Measurements from ENCODE around the gene ESRRA.

Gene ESRRA

GRCh38 chr11:64281957-64282770 lies 23.2 kb upstream of the ESRRA start:
- TF ChIP-seq JUND (IDR thresholded peaks at IDR 0.05; ENCODE audit: low read depth): no peak
- in situ Hi-C loops (cut with HindIII; ENCODE audit: low pct_unique_long_range_greater_than_20kb, low sequenced_read_pairs): no loop called here
- DNase-seq (ENCODE audit: low read depth in 1 of 2, low spot score in 1 of 2): no peak

DNA sequence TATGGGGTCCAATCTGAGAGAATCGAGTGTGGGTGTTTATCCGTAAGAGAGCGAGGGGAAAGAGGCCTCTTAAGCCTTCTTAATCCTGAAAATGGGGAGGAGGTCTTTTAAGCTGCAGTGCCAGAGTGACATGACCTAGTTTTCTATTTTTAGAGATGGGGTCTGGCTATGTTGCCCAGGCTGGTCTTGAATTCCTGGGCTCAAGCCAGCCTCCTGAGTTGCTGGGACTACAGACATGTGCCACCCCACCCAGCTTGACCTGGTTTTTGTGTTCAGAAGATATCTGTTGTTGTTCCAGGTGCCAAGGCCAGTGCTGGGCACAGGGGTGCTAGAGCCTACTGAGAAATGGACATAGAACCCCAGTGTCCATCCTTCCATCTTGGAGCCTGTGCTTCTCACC lies 22.2 kb upstream of the ESRRA start:
- in situ Hi-C loops (cut with HindIII; ENCODE audit: low pct_unique_long_range_greater_than_20kb, low sequenced_read_pairs): no loop called here
- TF ChIP-seq JUND (IDR thresholded peaks at IDR 0.05; ENCODE audit: low read depth): no peak

DNA sequence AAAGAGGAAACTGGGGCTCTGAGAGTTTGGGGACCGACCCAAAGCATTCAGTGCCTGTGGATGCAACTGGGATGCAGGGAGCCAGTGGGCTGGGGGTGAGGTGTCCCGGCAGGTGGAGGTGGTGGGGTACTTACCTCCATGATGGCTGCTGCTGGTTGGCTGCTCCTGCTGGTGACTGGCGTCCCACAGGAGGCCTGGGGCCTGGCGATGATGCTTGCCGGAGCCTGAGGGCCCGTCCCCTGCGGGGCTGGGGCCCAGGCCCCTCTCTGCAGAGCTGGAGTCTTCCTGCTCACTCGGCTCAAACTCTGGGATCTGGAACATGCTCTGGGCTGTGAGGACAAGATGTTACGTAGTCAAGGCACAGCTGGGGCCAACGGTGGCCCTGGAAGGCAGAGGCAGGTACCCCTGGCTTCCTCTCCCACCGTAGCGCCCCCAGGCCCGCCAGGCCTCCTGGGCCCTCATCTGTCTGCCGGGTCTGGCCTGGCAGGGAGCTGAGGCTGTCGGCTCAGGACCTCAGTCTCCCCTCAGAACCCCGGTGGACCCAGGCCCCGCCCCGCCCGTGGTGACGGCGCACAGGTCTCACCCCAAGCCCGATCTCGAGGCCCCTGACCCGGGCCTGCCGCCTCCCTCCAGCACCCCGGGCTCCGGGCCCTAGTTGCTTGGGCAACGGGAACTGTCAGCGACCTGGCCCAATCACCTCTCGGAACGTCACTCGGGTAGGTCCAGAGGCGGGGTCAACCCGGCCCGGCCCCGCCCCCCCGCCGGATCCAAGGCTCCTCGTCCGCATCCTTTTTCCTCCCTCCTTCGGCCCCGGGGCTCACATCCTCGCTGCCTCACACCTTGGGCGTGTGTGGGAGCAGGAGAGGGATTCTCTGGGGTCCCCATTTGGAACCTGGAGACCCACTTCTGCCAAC lies 21.0 kb upstream of the ESRRA start, which contains the start of gene BAD:
BAD (minus strand) TSS at position 618 of the 914 bp plus-strand sequence; CDS start at position 321, 297 bp downstream.
- in situ Hi-C loops (cut with HindIII; ENCODE audit: low pct_unique_long_range_greater_than_20kb, low sequenced_read_pairs): no loop called here

More for the DNA sequence above, 22.2 kb upstream of the ESRRA start:
- no peak for DNase-seq (ENCODE audit: low read depth in 1 of 2, low spot score in 1 of 2)

GRCh38 chr11:64284962-64285884 lies 20.1 kb upstream of the ESRRA start, which contains the start of gene GPR137:
Gene GPR137 (plus strand): TSS chr11:64285848. CDS start chr11:64286525, 677 bp downstream.
- peak; percentile 86 to 90 for DNase-seq (ENCODE audit: low read depth in 1 of 2, low spot score in 1 of 2)
- no peak for TF ChIP-seq JUND (IDR thresholded peaks at IDR 0.05; ENCODE audit: low read depth)
- in situ Hi-C loops (cut with HindIII; ENCODE audit: low pct_unique_long_range_greater_than_20kb, low sequenced_read_pairs): no loop called here

More for the DNA sequence above, 21.0 kb upstream of the ESRRA start, which contains the start of gene BAD:
- DNase-seq (ENCODE audit: low read depth in 1 of 2, low spot score in 1 of 2): peak; percentile 97 to 99
- TF ChIP-seq JUND (IDR thresholded peaks at IDR 0.05; ENCODE audit: low read depth): no peak

DNA sequence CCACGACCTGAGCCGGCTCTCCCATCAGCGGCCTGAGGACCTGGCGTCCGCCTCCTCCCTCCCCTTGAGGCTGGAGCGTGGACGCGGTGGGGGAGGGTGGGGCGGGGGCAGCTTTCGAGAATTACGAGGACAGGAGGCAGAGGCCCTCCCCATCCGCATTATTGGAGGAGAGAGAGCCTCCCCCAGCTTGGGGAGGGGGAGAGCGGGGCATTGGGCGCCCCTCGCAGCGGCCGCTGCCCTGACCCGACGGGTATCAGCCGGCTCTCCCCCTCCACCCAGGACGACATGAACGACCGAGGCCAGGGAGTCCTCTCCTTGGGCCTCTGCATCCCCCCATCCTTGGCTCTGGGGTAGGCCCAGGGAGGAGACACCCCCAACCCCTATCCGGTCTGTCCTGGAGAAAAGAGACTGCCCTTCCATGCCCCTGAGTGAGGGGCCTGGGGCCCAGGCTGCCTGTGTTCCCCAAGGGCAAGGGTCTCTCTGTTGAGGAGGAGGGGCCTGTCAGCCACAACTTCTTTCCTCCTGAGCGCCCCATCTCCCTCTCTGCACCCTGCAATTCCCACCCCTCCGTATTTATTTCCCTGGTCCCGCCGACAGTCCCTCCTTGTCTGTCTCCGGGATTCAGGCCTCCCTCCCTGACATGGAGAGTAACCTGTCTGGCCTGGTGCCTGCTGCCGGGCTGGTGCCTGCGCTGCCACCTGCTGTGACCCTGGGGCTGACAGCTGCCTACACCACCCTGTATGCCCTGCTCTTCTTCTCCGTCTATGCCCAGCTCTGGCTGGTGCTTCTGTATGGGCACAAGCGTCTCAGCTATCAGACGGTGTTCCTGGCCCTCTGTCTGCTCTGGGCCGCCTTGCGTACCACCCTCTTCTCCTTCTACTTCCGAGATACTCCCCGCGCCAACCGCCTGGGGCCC lies 19.2 kb upstream of the ESRRA start:
- DNase-seq (ENCODE audit: low read depth in 1 of 2, low spot score in 1 of 2): peak; percentile 72 to 77
- in situ Hi-C loops (cut with HindIII; ENCODE audit: low pct_unique_long_range_greater_than_20kb, low sequenced_read_pairs): no loop called here
- no peak for TF ChIP-seq JUND (IDR thresholded peaks at IDR 0.05; ENCODE audit: low read depth)

DNA sequence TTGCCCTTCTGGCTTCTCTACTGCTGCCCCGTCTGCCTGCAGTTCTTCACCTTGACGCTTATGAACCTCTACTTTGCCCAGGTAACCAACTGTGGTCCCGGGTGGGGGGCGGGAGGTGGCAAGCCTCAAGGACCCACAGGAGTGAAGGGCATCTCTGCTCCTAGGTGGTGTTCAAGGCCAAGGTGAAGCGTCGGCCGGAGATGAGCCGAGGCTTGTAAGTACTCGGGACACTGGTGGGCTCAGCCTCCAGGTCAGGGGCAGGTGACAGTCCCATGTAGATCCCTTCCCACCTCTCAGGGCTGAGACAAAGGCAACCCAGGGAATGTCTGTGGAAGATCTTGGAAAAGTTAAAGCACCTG lies 18.5 kb upstream of the ESRRA start:
- no peak for DNase-seq (ENCODE audit: low read depth in 1 of 2, low spot score in 1 of 2)
- in situ Hi-C loops (cut with HindIII; ENCODE audit: low pct_unique_long_range_greater_than_20kb, low sequenced_read_pairs): no loop called here
- no peak for TF ChIP-seq JUND (IDR thresholded peaks at IDR 0.05; ENCODE audit: low read depth)

- in situ Hi-C loops (cut with HindIII; ENCODE audit: low pct_unique_long_range_greater_than_20kb, low sequenced_read_pairs): no loop called here
- DNase-seq (ENCODE audit: low read depth in 1 of 2, low spot score in 1 of 2): no peak
- no peak for TF ChIP-seq JUND (IDR thresholded peaks at IDR 0.05; ENCODE audit: low read depth)
Measured at GRCh38 chr11:64287676-64288352, 17.5 kb upstream of the ESRRA start.

- in situ Hi-C loops (cut with HindIII; ENCODE audit: low pct_unique_long_range_greater_than_20kb, low sequenced_read_pairs): no loop called here
- no peak for TF ChIP-seq JUND (IDR thresholded peaks at IDR 0.05; ENCODE audit: low read depth)
- DNase-seq (ENCODE audit: low read depth in 1 of 2, low spot score in 1 of 2): no peak
Measured at GRCh38 chr11:64288353-64288750, 17.0 kb upstream of the ESRRA start.

DNA sequence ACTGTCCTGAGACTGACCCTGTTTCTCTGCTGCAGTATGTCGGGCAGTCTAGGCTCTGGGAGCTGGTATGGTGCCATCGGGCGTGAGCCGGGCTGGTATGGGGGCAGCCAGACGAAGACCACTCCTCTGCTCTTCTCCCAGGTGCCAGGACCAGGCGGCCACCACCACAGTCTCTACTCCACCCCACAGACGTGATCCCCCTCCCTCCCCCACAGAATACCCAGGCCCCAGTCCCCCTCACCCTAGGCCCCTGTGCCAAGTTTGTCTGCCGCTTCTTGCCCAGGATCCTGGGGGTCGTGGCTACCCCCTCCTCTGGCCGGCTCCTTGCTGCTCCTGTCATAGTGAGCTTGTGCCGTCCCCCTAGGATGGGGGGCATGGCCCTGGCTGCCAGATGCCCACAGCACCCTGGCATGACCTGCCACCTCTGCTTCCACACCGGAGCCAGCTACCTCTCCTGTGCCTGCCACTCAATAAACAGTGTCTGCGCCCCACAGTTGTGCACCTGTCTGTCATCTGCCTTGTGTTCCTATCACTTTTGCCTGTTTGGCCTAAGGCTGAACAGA lies 16.2 kb upstream of the ESRRA start:
- DNase-seq (ENCODE audit: low read depth in 1 of 2, low spot score in 1 of 2): no peak
- TF ChIP-seq JUND (IDR thresholded peaks at IDR 0.05; ENCODE audit: low read depth): no peak
- in situ Hi-C loops (cut with HindIII; ENCODE audit: low pct_unique_long_range_greater_than_20kb, low sequenced_read_pairs): no loop called here

All from T47D (cell line).